ENCODE results near the gene CEP78. TPM values are rescaled to one million over a fixed set of nuclear protein-coding genes. Genes with fewer than 3 reads are reported as not detected.

The CEP78 gene
- total and polyA plus RNA-seq, 10 donors, result 7.1 to 20.1 (median 16.2) TPM

DNA sequence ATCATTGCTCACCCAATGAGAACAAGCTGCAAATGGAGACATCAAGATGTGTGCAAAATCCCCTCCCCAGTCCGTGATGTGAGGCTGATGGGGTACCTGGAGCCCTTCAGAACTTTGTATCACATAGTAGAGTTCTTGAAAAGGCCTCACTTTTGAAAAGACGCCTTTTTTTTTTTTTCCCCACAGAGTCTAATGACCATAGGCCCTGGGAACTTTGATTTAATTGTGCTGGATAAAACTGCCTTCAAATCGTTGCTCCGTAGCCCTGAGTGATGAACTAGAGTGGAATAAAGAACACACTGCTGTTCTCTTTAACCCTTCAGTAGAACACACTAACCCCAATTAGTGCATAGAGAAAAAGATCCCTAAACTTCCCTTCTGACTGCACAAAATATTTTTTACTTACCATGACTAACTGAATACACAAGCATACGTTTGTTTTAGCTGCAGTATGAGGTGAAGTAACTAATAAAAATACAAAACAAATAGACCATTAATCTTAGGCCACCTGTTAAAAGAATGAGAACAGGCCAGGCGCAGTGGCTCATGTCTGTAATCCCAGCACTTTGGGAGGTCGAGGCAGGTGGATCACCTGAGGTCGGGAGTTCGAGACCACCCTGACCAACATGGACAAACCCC lies 76.1 kb downstream of the CEP78 start:
- Histone ChIP-seq H3K27me3 (replicated peaks in 1 of 7) (no peaks in the 10 kb centered on the region), H3K36me3 (peaks cover 0 to 61% (median 0%) of the 10 kb centered on the region in 6 donors), H3K27ac (no peak overlapping the region), H3K4me3 (no peak overlapping the region), H3K4me1 (no peaks in the 10 kb centered on the region), H3K9me3 (no peaks in the 10 kb centered on the region)
- TF ChIP-seq CTCF (IDR thresholded peaks at IDR 0.05 in 8 of 11, conservative IDR thresholded peaks at IDR 0.05 in 3 of 11) (no peak), POLR2AphosphoS5 (IDR thresholded peaks at IDR 0.05) (no peak), POLR2A (IDR thresholded peaks at IDR 0.05) (no peak)
- 71 to 96% (median 87%) methylated on average over 9 of the region's 9 CpGs for WGBS, 5 donors
- no peak for DNase-seq
- intact Hi-C loops (cut with DNase I; ENCODE audit: low total_unique reads), result no loop called here

GRCh38 chr9:78314550-78314949 lies 78.7 kb downstream of the CEP78 start:
- H3K36me3 ChIP-seq, result peaks cover 0 to 61% (median 4%) of the 10 kb centered on the region in 6 donors
- H3K27me3 ChIP-seq (replicated peaks in 1 of 7), result no peaks in the 10 kb centered on the region
- 81 to 98% (median 92%) methylated on average over 5 of the region's 5 CpGs for WGBS, 5 donors
- no peaks in the 10 kb centered on the region for H3K9me3 ChIP-seq
- intact Hi-C loops (cut with DNase I; ENCODE audit: low total_unique reads), result no loop called here
- TF ChIP-seq POLR2A (IDR thresholded peaks at IDR 0.05) (no peak), POLR2AphosphoS5 (IDR thresholded peaks at IDR 0.05) (no peak)
- H3K4me3 ChIP-seq, result no peak overlapping the region
- no peak for DNase-seq
- H3K4me1 ChIP-seq, result no peaks in the 10 kb centered on the region
- H3K27ac ChIP-seq, result no peak overlapping the region

DNA sequence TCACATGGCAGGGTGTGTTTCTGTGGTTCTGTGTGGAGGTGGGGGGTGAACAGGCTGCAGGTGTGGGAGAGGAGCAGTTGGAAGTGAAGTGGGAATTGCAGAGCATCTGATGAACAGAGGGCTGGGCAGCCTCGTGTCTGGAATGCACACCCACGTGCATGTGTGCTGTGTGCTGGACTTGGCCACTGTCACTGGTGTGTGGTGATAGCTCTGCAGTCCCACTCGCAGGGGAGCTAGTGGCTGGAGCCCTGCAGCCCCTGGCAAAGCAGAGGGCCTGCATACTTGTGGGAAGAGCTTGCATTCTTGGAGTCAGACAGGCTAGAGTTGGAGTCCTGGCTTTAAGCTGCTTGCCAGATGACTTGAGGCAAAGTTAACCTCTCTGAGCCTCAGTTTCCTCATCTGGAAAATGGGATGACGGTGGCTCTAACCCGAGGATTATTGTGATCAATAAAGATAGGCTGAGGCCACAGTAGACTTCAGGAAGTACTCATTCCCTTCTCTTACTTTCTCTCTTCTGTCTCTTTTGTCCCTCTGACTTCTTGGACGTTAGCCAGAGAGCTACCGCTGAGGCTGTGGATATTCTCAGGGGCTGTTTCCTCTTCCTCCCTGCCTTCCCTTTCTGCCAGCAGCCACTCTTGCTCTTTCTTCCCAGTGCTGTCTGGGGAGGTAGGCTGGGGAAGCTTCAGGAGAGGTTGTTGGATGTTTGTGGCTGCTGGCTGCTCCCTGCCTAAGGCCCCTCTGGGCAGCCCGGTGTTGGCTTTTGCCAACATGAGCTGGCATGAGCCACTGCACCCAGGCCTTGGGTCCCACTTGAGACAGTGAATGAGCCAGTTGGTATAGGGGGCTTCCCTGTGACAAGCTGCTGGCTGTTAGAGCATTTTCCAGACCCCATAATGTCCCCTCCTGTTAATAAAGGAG lies 79.3 kb downstream of the CEP78 start:
- no peak for DNase-seq
- WGBS, 5 donors, result 46 to 60% (median 59%) methylated on average over 6 to 8 of the region's 8 CpGs
- Histone ChIP-seq H3K9me3 (no peaks in the 10 kb centered on the region), H3K27ac (no peak overlapping the region), H3K27me3 (replicated peaks in 1 of 7) (no peaks in the 10 kb centered on the region), H3K36me3 (peaks cover 0 to 61% (median 4%) of the 10 kb centered on the region in 6 donors), H3K4me3 (no peak overlapping the region), H3K4me1 (no peaks in the 10 kb centered on the region)
- no peak for TF ChIP-seq POLR2AphosphoS5 (IDR thresholded peaks at IDR 0.05)
- no peak for TF ChIP-seq CTCF (IDR thresholded peaks at IDR 0.05 in 8 of 11, conservative IDR thresholded peaks at IDR 0.05 in 3 of 11)
- intact Hi-C loops (cut with DNase I; ENCODE audit: low total_unique reads), result no loop called here

- intact Hi-C loops (cut with DNase I; ENCODE audit: low total_unique reads), result no loop called here
- TF ChIP-seq POLR2AphosphoS5 (IDR thresholded peaks at IDR 0.05) (no peak), POLR2A (IDR thresholded peaks at IDR 0.05) (no peak), CTCF (IDR thresholded peaks at IDR 0.05 in 8 of 11, conservative IDR thresholded peaks at IDR 0.05 in 3 of 11) (no peak)
- 93 to 96% (median 94%) methylated on average over 11 of the region's 11 CpGs for WGBS, 5 donors
- Histone ChIP-seq H3K9me3 (no peaks in the 10 kb centered on the region), H3K4me1 (no peaks in the 10 kb centered on the region), H3K27ac (no peak overlapping the region), H3K4me3 (no peak overlapping the region), H3K27me3 (replicated peaks in 1 of 7) (no peaks in the 10 kb centered on the region), H3K36me3 (peaks cover 0 to 60% (median 4%) of the 10 kb centered on the region in 6 donors)
- no peak for DNase-seq
Measured at GRCh38 chr9:78316166-78316892, 80.5 kb downstream of the CEP78 start.
